H9 (cell line): ENCODE results near the gene ENOX1. TPM values are rescaled to one million over a fixed set of nuclear protein-coding genes. Genes with fewer than 3 reads are reported as not detected.

ENCODE experiments used
- DNase-seq: peaks from one replicate; pipeline ENCODE4 v3.0.0-alpha.2; 2017
- H2AFZ ChIP-seq: one replicate; pipeline ENCODE4 v1.6.1; 2013; ENCODE audit warnings: mild to moderate bottlenecking, low read length, control low read depth, moderate library complexity
- H2AK5ac ChIP-seq: 2 replicates; pipeline ENCODE4 v1.6.1; 2013; ENCODE audit warnings: low read length, control low read depth, mixed read lengths; ENCODE audit not compliant: insufficient read length
- H2BK120ac ChIP-seq: one replicate; pipeline ENCODE4 v1.6.1; 2013; ENCODE audit warnings: low read depth, mild to moderate bottlenecking, low read length, control low read depth, inconsistent platforms; ENCODE audit not compliant: poor library complexity, severe bottlenecking
- H2BK12ac ChIP-seq: 2 replicates; pipeline ENCODE4 v1.6.1; 2013; ENCODE audit warnings: low read length, control low read depth, mixed read lengths, low read depth; ENCODE audit not compliant: insufficient read length
- H2BK15ac ChIP-seq: 2 replicates; pipeline ENCODE4 v1.6.1; 2013; ENCODE audit warnings: low read depth, low read length, control low read depth
- H2BK20ac ChIP-seq: one replicate; pipeline ENCODE4 v1.6.1; 2013; ENCODE audit warnings: low read depth, mild to moderate bottlenecking, low read length, control low read depth, inconsistent platforms; ENCODE audit not compliant: poor library complexity, severe bottlenecking
- H2BK5ac ChIP-seq: 2 replicates; pipeline ENCODE4 v1.6.1; 2013; ENCODE audit warnings: low read length, control low read depth, mixed read lengths; ENCODE audit not compliant: insufficient read length
- H3K14ac ChIP-seq: 2 replicates; pipeline ENCODE4 v1.6.1; 2013; ENCODE audit warnings: low read length, control low read depth; ENCODE audit not compliant: insufficient read depth
- H3K18ac ChIP-seq: 2 replicates; pipeline ENCODE4 v1.6.1; 2013; ENCODE audit warnings: low read depth, mild to moderate bottlenecking, mixed read lengths, low read length, control low read depth; ENCODE audit not compliant: insufficient read length
- H3K23ac ChIP-seq: 2 replicates; pipeline ENCODE4 v1.6.1; 2013; ENCODE audit warnings: low read length, control low read depth, mixed read lengths, low read depth; ENCODE audit not compliant: insufficient read length
- H3K23me2 ChIP-seq: 2 replicates; pipeline ENCODE4 v1.6.1; 2013; ENCODE audit warnings: low read depth, mild to moderate bottlenecking, mixed read lengths, low read length, control low read depth; ENCODE audit not compliant: insufficient read length, poor library complexity, severe bottlenecking
- H3K27ac ChIP-seq: 2 replicates; pipeline ENCODE4 v1.5.1; 2013; ENCODE audit warnings: low read length, control low read depth, mixed read lengths, low read depth; ENCODE audit not compliant: insufficient read length
- H3K27me3 ChIP-seq: 2 replicates; pipeline ENCODE4 v1.6.1; 2013; ENCODE audit warnings: low read length, control low read depth, inconsistent platforms; ENCODE audit not compliant: insufficient read depth
- H3K4ac ChIP-seq: 2 replicates; pipeline ENCODE4 v1.6.1; 2013; ENCODE audit warnings: low read depth, mild to moderate bottlenecking, control low read depth, inconsistent platforms, low read length, moderate library complexity
- H3K4me1 ChIP-seq: 2 replicates; pipeline ENCODE4 v1.6.1; 2013; ENCODE audit warnings: low read length, control low read depth, inconsistent platforms; ENCODE audit not compliant: insufficient read depth
- H3K4me2 ChIP-seq: 2 replicates; pipeline ENCODE4 v1.6.1; 2013; ENCODE audit warnings: low read length, control low read depth, mixed read lengths; ENCODE audit not compliant: insufficient read length, insufficient read depth
- H3K56ac ChIP-seq: 2 replicates; pipeline ENCODE4 v1.6.1; 2013; ENCODE audit warnings: low read depth, mild to moderate bottlenecking, mixed read lengths, low read length, control low read depth; ENCODE audit not compliant: insufficient read length
- H3K79me1 ChIP-seq: 2 replicates; pipeline ENCODE4 v1.6.1; 2013; ENCODE audit warnings: low read depth, mild to moderate bottlenecking, moderate library complexity, low read length, control low read depth, inconsistent platforms; ENCODE audit not compliant: insufficient read depth, poor library complexity, severe bottlenecking
- H3K79me2 ChIP-seq: 2 replicates; pipeline ENCODE4 v1.6.1; 2013; ENCODE audit warnings: low read length, control low read depth, inconsistent platforms; ENCODE audit not compliant: insufficient read depth
- H3K9ac ChIP-seq: 2 replicates; pipeline ENCODE4 v1.6.1; 2013; ENCODE audit warnings: low read length, control low read depth, mixed read lengths; ENCODE audit not compliant: insufficient read length; ENCODE audit errors: extremely low read depth
- H3K9me3 ChIP-seq: one replicate; pipeline ENCODE4 v1.6.1; 2013; ENCODE audit warnings: low read depth, low read length, inconsistent platforms; ENCODE audit not compliant: control insufficient read depth
- H3T11ph ChIP-seq: one replicate; pipeline ENCODE4 v1.6.1; 2013; ENCODE audit warnings: mild to moderate bottlenecking, low read length, control low read depth, inconsistent platforms
- H4K20me1 ChIP-seq: one replicate; pipeline ENCODE4 v1.6.1; 2013; ENCODE audit not compliant: control insufficient read depth, insufficient read length, insufficient read depth
- H4K5ac ChIP-seq: 2 replicates; pipeline ENCODE4 v1.6.1; 2013; ENCODE audit warnings: low read depth, mild to moderate bottlenecking, mixed read lengths, low read length, control low read depth; ENCODE audit not compliant: insufficient read length
- H4K8ac ChIP-seq: replicated peaks from 2 replicates; pipeline ENCODE4 v1.6.1; 2013; ENCODE audit warnings: low read length, control low read depth, mixed read lengths, low read depth; ENCODE audit not compliant: insufficient read length
- H4K91ac ChIP-seq: 2 replicates; pipeline ENCODE4 v1.6.1; 2013; ENCODE audit warnings: low read depth, mild to moderate bottlenecking, moderate library complexity, mixed read lengths, low read length, control low read depth; ENCODE audit not compliant: insufficient read length
- H3K27ac Mint-ChIP-seq, 3 experiments: 2 replicates in 2 of 3; 3 replicates in 1 of 3; pipeline ENCODE4 v1.8.0; 2020 to 2021; ENCODE audit warnings: mixed read lengths in 3 of 3, mild to moderate bottlenecking in 1 of 3, moderate library complexity in 1 of 3
- H3K27me3 Mint-ChIP-seq: 2 replicates; pipeline ENCODE4 v1.8.0; 2021; ENCODE audit warnings: low read depth, mild to moderate bottlenecking, moderate library complexity, mixed read lengths
- H3K36me3 Mint-ChIP-seq, 3 experiments: 2 replicates in 2 of 3; 3 replicates in 1 of 3; pipeline ENCODE4 v1.8.0; 2020 to 2021; ENCODE audit warnings: low read depth in 3 of 3, mixed read lengths in 3 of 3; ENCODE audit not compliant: insufficient read depth in 1 of 3
- H3K4me1 Mint-ChIP-seq, 2 experiments: 2 replicates each; pipeline ENCODE4 v1.8.0; 2020; ENCODE audit warnings: mixed read lengths in 2 of 2
- H3K4me3 Mint-ChIP-seq, 2 experiments: 2 replicates in 1 of 2; 3 replicates in 1 of 2; pipeline ENCODE4 v1.8.0; 2020 to 2021; ENCODE audit warnings: mild to moderate bottlenecking in 2 of 2, mixed read lengths in 2 of 2, moderate library complexity in 1 of 2
- H3K9me3 Mint-ChIP-seq, 2 experiments: 2 replicates in 1 of 2; 3 replicates in 1 of 2; pipeline ENCODE4 v1.8.0; 2020; ENCODE audit warnings: mild to moderate bottlenecking in 2 of 2, mixed read lengths in 2 of 2, moderate library complexity in 1 of 2
- total RNA-seq: library from RNA; stranded (reverse); gene quantifications from 2 replicates; pipeline ENCODE4 v1.2.1, GENCODE V29; 2021
- TF ChIP-seq, protein P1 (sequence below): fragments of 200-600 bp; sonication (generic); conservative IDR thresholded peaks from 3 replicates; pipeline ENCODE4 v1.8.0; 2021; ENCODE audit warnings: antibody characterized with exemption, mild to moderate bottlenecking

The ENOX1 gene
- total RNA-seq, 1 experiment from 2014 or later: 0.24 TPM

DNA sequence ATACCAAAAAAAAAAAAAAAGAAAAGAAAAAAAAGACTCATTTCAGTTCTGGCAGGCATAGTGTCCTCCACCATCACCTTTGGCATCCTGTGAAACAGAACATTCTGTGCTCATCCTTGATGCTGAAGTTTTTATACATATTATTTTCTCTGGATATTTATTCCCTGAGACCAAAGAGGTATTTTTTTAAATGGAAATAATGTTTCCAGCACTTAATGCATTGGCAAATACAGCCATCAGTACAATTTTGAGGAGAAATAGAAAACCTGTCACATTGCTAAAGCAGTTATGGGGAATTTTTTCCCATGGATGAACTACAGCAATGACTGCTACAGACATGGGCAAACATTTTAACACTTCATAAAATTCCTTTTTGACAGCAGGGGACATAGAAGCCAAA, 451.0 kb downstream of the ENOX1 start:
- Histone ChIP-seq H2BK20ac (no peak overlapping the region), H3K56ac (no peak overlapping the region)

More for the DNA sequence above, 451.0 kb downstream of the ENOX1 start:
- Histone ChIP-seq H3K14ac (no peak overlapping the region), H3K9ac (no peak overlapping the region), H3K9me3 (no peaks in the 10 kb centered on the region), H3K79me2 (no peaks in the 10 kb centered on the region), H3K18ac (no peak overlapping the region), H3K23me2 (no peaks in the 10 kb centered on the region), H3K27me3 (no peaks in the 10 kb centered on the region), H4K8ac (no peak overlapping the region), H3K4me2 (no peak overlapping the region), H3K23ac (no peak overlapping the region), H3K4ac (no peak overlapping the region), H2BK5ac (no peak overlapping the region), H2AK5ac (no peak overlapping the region), H4K20me1 (no peaks in the 10 kb centered on the region), H2BK12ac (no peak overlapping the region), H2BK120ac (no peak overlapping the region), H3K4me1 (no peaks in the 10 kb centered on the region), H2BK15ac (no peak overlapping the region), H3T11ph (no peak overlapping the region), H2AFZ (no peak overlapping the region), H3K79me1 (no peaks in the 10 kb centered on the region), H3K27ac (no peak overlapping the region), H4K91ac (no peak overlapping the region), H4K5ac (no peak overlapping the region)
- Mint-ChIP-seq H3K36me3 (no peaks in the 10 kb centered on the region), H3K4me3 (no peak overlapping the region), H3K27ac (no peak overlapping the region), H3K27me3 (peaks cover 5% of the 10 kb centered on the region), H3K4me1 (no peaks in the 10 kb centered on the region; a peak in 1 of 4 replicates), H3K9me3 (no peaks in the 10 kb centered on the region)
- TF ChIP-seq, protein P1, sequence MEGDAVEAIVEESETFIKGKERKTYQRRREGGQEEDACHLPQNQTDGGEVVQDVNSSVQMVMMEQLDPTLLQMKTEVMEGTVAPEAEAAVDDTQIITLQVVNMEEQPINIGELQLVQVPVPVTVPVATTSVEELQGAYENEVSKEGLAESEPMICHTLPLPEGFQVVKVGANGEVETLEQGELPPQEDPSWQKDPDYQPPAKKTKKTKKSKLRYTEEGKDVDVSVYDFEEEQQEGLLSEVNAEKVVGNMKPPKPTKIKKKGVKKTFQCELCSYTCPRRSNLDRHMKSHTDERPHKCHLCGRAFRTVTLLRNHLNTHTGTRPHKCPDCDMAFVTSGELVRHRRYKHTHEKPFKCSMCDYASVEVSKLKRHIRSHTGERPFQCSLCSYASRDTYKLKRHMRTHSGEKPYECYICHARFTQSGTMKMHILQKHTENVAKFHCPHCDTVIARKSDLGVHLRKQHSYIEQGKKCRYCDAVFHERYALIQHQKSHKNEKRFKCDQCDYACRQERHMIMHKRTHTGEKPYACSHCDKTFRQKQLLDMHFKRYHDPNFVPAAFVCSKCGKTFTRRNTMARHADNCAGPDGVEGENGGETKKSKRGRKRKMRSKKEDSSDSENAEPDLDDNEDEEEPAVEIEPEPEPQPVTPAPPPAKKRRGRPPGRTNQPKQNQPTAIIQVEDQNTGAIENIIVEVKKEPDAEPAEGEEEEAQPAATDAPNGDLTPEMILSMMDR: no peak
- no peak for DNase-seq
